K562 (cell line): Measurements from ENCODE around the gene NPR2. TPM values are rescaled to one million over a fixed set of nuclear protein-coding genes. Genes with fewer than 3 reads are reported as not detected.

ENCODE experiments used
- CREB1 ChIP-seq, 2 experiments: sonication (generic) in 1 of 2; formaldehyde crosslinking in 1 of 2; IDR thresholded peaks; 2 replicates each; pipeline versions ENCODE4 v1.6.1 to v1.8.0; 2012 to 2022; ENCODE audit warnings: inconsistent platforms in 1 of 2, mild to moderate bottlenecking in 1 of 2, missing genetic modification reagents in 1 of 2, moderate library complexity in 1 of 2
- ELF2 ChIP-seq: fragments of 250-450 bp; sonication (Bioruptor Pico); IDR thresholded peaks from 2 replicates; pipeline ENCODE4 v1.5.0; 2021; ENCODE audit warnings: mild to moderate bottlenecking
- ELF4 ChIP-seq: fragments of 450-650 bp; formaldehyde crosslinking; IDR thresholded peaks from 2 replicates; pipeline ENCODE4 v1.4.0; 2022; ENCODE audit warnings: missing genetic modification characterization
- FOXJ2 ChIP-seq: fragments of 200-800 bp; sonication (Bioruptor generic); IDR thresholded peaks from 2 replicates; pipeline ENCODE4 v1.6.1; 2016; ENCODE audit warnings: missing genetic modification characterization, missing compliant biosample characterization
- GABPB1 ChIP-seq: sonication (generic); formaldehyde crosslinking; IDR thresholded peaks from 2 replicates; pipeline ENCODE4 v1.8.0; 2022; ENCODE audit warnings: mild to moderate bottlenecking, missing genetic modification reagents
- MNT ChIP-seq, 2 experiments: fragments of 450-650 bp; conservative IDR thresholded peaks; 2 replicates each; pipeline ENCODE4 v1.6.1; 2017; ENCODE audit warnings: mild to moderate bottlenecking in 2 of 2, moderate library complexity in 2 of 2
- MTF1 ChIP-seq: fragments of 250-450 bp; sonication (Bioruptor Pico); IDR thresholded peaks from 2 replicates; pipeline ENCODE4 v1.9.0; 2021; ENCODE audit warnings: moderate library complexity, mild to moderate bottlenecking, inconsistent platforms, borderline replicate concordance
- RBM22 ChIP-seq: fragments of 200-400 bp; formaldehyde crosslinking; IDR thresholded peaks from 2 replicates; pipeline ENCODE4 v1.6.1; 2018; ENCODE audit warnings: low read length, low read depth; ENCODE audit not compliant: poor library complexity, severe bottlenecking
- TAF1 ChIP-seq: IDR thresholded peaks from 2 replicates; pipeline ENCODE4 v1.6.1; 2011; ENCODE audit warnings: mild to moderate bottlenecking, low read length, moderate library complexity; ENCODE audit not compliant: insufficient read depth, control insufficient read depth, severe bottlenecking; ENCODE audit errors: extremely low read depth
- THRA ChIP-seq: fragments of 450-650 bp; IDR thresholded peaks from 2 replicates; pipeline ENCODE4 v1.6.1; 2017; ENCODE audit warnings: mild to moderate bottlenecking, moderate library complexity
- TRIM24 ChIP-seq, 2 experiments: fragments of 450-650 bp; IDR thresholded peaks; 2 replicates each; pipeline ENCODE4 v1.6.1; 2016
- U2AF1 ChIP-seq: fragments of 200-400 bp; formaldehyde crosslinking; optimal IDR thresholded peaks from 2 replicates; pipeline ENCODE3; 2017; ENCODE audit warnings: mild to moderate bottlenecking, low read depth, low read length, moderate library complexity
- ZBTB26 ChIP-seq: fragments of 450-650 bp; formaldehyde crosslinking; IDR thresholded peaks from 2 replicates; pipeline ENCODE4 v1.4.0; 2022; ENCODE audit warnings: missing genetic modification characterization
- ZFX ChIP-seq: sonication (generic); formaldehyde crosslinking; IDR thresholded peaks from 2 replicates; pipeline ENCODE4 v1.8.0; 2022; ENCODE audit warnings: mild to moderate bottlenecking, missing genetic modification reagents, moderate library complexity
- ZKSCAN3 ChIP-seq: fragments of 250-450 bp; sonication (Bioruptor Pico); IDR thresholded peaks from 2 replicates; pipeline ENCODE4 v1.4.0; 2020
- ZNF197 ChIP-seq: fragments of 200-800 bp; sonication (Bioruptor generic); IDR thresholded peaks from 2 replicates; pipeline ENCODE4 v1.6.1; 2016; ENCODE audit warnings: low read depth, missing genetic modification characterization, missing compliant biosample characterization
- ZNF217 ChIP-seq: sonication (generic); formaldehyde crosslinking; IDR thresholded peaks from 2 replicates; pipeline ENCODE4 v1.8.0; 2022; ENCODE audit warnings: mild to moderate bottlenecking, missing genetic modification reagents
- ZNF398 ChIP-seq: fragments of 250-450 bp; sonication (Bioruptor Pico); IDR thresholded peaks from 2 replicates; pipeline ENCODE4 v1.8.0; 2021; ENCODE audit warnings: moderate library complexity, mild to moderate bottlenecking, inconsistent platforms
- ZNF408 ChIP-seq: fragments of 250-450 bp; sonication (Bioruptor Pico); IDR thresholded peaks from 2 replicates; pipeline ENCODE4 v1.4.0; 2020; ENCODE audit warnings: low read depth, mild to moderate bottlenecking, moderate library complexity
- ZNF57 ChIP-seq: fragments of 450-650 bp; formaldehyde crosslinking; IDR thresholded peaks from 2 replicates; pipeline ENCODE4 v1.4.0; 2020; ENCODE audit warnings: mild to moderate bottlenecking, moderate library complexity
- polyA plus RNA-seq, 8 experiments: library from polyadenylated mRNA; depleted of rRNA in 4 of 8; stranded (reverse) in 5 of 8; unstranded in 3 of 8; fragments of >200 nt; fragmentation: Nextera tagmentation in 2 of 8; fragmentation: Illumina TruSeq in 1 of 8; extraction: Ambion mirVana in 2 of 8; extraction: Trizol in 1 of 8; gene quantifications; 2 replicates each; pipeline versions ENCODE4 v1.2.1 to v1.2.3, GENCODE V29; 2011 to 2014; ENCODE audit warnings: inconsistent platforms in 1 of 8, missing spikeins in 1 of 8
- total RNA-seq, 7 experiments: library from RNA; depleted of rRNA in 6 of 7; stranded (reverse); fragments of >200 nt in 6 of 7; fragmentation: Illumina TruSeq in 2 of 7; extraction: Trizol in 2 of 7; gene quantifications; 2 replicates each; pipeline versions ENCODE4 v1.2.1 to v1.2.3, GENCODE V29; 2011 to 2021; ENCODE audit warnings: low replicate concordance in 1 of 7

Gene NPR2
- total and polyA plus RNA-seq, 9 of the 15 experiments (the other 6 are each of a cell fraction or from before 2014, with no cell fraction given), result 2.4 to 12.9 (median 6.0) TPM

- no peak for TF ChIP-seq ZNF398
- TF ChIP-seq ZNF57 (CRISPR knock-in tag), result no peak
- TF ChIP-seq ELF4 (CRISPR knock-in tag), result 0 out of 2 replicates have a peak, but pooled peaks have one; percentile 25
- TF ChIP-seq MTF1 (CRISPR knock-in tag), result no peak
- TF ChIP-seq THRA, result no peak
- peak; percentile 80 for TF ChIP-seq ZFX (CRISPR knock-in tag)
- TF ChIP-seq ELF2 (CRISPR knock-in tag), result 0 out of 2 replicates have a peak, but pooled peaks have one; percentile 21
- TF ChIP-seq ZBTB26 (CRISPR knock-in tag), result 0 out of 2 replicates have a peak, but pooled peaks have one; percentile 59
- no peak for TF ChIP-seq ZNF197 (CRISPR knock-in tag)
- TF ChIP-seq TRIM24 (IDR thresholded peaks at IDR 0.05), result 0 out of 4 replicates have a peak, but pooled peaks of 1 of the 2 experiments have one; percentile 13
- TF ChIP-seq ZNF408, result no peak
- no peak for TF ChIP-seq GABPB1
- no peak for TF ChIP-seq ZNF217
- no peak for TF ChIP-seq CREB1 (IDR thresholded peaks at IDR 0.05)
- no peak for TF ChIP-seq CREB1 (CRISPR knock-in tag; IDR thresholded peaks at IDR 0.05)
- TF ChIP-seq FOXJ2, result no peak
- no peak for TF ChIP-seq U2AF1
- no peak for TF ChIP-seq ZKSCAN3 (CRISPR knock-in tag)
- peak; percentile 66 for TF ChIP-seq RBM22
- TF ChIP-seq MNT (conservative IDR thresholded peaks at IDR 0.05), result no peak; a peak in 2 of 4 replicates
- TF ChIP-seq TAF1, result peak; percentile 37
Measured at GRCh38 chr9:35756275-35757225, 34.8 kb upstream of the NPR2 start (continued).
